GM19324 (cell line): ENCODE results near the gene AGFG2.

Experiments used
- ATAC-seq: cut with Tn5 transposase; IDR thresholded peaks from one replicate; pipeline ENCODE4 v1.9.1; 2021; ENCODE audit warnings: mild to moderate bottlenecking, moderate library complexity; ENCODE audit not compliant: unreplicated experiment, low FRiP score

AGFG2 gene

DNA sequence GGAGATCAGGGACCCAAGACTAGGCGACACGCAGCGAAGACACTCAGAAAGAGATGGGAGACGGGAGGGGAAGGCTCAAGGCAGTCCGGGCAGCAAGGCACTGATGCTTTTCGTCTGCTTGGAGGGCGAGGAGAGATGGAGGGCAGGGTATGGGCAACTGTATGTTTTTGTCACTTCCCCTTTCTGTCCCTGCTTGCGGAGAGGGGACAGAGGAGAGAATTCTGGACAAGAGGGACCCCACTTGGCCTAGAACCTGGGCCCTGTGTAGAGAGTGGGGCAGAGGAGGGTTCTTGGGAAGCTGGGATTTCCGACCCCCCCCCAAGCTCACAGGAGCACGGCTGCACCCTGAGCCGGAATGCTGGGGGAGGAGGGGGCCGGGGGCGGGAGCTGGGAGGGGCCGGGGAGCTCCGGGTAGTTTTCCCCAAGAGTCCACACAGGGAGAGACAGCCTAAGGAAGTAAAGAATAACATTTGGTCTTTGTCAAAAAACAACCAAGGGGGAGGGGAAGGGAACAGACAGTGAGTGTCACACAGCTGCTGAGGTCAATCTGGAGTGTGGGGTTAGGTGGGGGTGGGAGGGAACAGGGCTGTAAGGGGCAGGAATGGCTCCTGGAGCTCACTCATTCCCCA, 45.2 kb downstream of the AGFG2 start:
- no peak for ATAC-seq

DNA sequence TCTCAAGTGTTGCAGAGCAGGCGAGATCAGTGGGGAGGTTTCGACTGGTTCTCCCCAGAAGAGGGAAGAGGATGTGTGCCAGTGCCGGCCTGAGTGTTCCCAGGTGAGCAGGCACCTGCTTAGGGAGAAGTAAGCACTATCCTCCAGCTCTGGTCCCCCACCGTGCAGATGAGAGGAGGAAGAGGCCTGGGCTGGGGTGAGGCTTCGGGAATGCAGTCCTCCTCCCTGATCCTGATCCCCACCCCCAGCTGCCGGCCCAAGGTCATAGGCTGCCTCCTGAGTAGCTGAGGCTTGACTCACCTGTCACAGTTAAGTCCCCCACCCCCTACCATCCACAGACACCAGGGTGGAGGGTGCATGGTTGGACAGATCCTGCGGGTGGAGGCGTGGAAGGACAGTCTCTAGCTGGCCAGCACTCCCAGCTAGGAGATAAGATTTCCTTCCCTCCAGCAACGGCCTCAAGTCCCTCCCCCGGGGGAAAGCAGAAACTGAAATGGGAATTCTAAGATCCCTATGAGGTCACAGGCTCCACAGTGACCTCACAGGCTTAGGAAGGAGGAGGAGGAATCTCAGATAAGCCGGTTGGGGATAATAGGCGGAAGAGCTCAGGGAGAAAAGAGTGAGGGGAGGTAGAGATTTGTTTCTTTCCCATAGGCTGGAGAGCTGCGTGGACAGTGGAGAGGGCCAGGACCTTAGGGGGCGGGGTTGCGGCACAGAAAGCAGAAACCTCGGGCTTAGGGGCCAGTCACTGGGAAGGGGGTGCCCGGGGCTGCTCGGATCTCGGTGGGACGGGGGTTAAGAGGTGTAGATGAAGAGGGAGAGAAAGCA, 45.9 kb downstream of the AGFG2 start:
- no peak for ATAC-seq

DNA sequence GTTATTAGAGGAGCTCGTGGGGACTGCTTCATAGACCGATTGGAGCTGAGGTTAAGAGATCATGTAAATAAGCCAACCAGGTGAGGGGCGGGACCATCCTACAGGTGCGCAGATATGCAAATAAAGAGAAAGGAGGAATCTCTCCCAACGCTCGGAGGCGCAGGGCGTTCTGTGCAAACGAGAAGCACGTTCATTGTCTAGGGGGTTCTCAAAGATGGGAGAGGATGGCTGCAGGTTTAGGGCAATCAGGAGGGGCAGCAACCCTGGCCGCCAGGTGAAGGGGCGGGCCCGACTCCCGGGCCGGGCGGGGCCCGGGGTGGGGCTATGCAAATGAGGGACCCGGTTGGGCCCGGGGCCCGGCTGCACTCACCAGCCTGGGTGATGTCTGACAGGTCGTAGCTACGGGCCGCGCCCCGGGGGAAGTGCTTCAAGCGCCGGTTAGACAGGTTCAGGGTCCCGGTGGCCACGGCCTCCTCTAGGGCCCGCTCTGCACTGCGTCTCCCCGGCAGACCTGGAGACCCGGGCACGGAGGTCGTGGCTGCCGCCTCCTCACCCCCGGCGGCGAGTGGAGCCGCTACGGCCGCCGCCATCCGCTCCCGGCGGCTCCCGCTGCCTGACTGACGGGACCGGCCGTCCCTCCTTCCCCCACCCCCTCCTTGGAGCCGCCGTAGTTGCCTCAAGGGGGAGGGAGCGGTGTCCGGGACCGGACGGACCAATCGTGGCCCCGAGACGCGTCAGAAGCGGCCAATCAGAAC, 46.7 kb downstream of the AGFG2 start, which contains the start of gene LRCH4:
LRCH4 (minus strand) TSS at position 619 of the 755 bp plus-strand sequence; CDS start at position 590, 29 bp downstream.
- ATAC-seq, result peak; percentile 29

DNA sequence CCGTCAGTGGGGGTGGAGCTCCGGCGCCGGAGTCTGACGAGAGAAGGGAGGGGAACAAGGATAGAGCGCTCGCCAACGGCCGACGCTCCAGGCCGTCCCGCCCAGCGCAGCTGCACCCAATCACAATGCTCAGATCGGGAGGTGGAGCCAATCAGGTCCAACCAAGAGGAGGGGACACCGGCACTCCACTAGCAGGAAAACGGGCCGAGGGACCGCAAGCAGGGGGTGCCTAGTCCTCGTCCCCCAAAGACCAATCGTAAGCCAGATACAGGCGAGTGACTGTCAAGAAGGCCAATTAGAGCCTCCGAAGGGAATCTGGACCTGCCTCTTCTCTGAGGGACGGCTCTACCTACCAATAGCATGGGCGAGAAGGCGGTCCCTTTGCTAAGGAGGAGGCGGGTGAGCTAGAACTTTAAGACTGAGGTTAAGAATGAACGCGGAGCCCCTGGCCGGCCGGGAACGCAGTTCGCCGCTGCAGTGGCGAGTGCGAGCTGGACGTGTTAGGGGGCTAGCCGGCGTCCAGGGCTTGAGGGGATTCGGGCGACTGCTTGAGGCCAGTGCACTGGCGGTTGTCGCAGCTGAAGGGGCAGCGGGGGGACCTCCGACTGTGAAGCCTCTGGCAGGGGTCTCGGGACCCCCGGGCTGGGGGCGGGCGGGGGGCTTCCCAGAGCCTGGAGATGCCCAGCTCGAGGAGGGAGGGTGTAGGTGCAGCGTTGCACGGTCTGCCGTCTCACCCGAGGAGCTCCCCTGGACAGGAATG, 47.4 kb downstream of the AGFG2 start, which contains the start of gene FBXO24:
FBXO24 (plus strand) TSS at position 63 of the 760 bp plus-strand sequence; CDS start at position 361, 298 bp downstream.
- peak; percentile 92 for ATAC-seq

DNA sequence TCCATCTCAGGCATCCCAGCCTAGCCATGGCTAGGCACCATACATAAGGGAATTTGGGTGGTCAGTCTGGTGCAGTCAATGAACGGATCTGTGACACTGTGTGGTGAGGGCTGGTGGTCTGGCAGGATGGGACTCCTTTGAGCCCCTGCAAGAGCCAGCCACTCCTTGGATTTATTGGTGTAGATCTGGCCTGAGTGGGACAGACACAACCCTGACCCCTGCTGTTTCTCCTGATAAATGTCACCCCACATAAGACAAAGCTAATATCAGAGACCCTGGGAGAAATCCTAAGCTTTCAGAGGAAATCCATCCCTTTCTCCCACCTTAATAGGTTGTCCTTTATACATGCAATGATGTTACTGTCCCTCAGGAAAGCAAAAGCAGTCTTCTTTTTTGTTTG, 49.4 kb downstream of the AGFG2 start:
- no peak for ATAC-seq

DNA sequence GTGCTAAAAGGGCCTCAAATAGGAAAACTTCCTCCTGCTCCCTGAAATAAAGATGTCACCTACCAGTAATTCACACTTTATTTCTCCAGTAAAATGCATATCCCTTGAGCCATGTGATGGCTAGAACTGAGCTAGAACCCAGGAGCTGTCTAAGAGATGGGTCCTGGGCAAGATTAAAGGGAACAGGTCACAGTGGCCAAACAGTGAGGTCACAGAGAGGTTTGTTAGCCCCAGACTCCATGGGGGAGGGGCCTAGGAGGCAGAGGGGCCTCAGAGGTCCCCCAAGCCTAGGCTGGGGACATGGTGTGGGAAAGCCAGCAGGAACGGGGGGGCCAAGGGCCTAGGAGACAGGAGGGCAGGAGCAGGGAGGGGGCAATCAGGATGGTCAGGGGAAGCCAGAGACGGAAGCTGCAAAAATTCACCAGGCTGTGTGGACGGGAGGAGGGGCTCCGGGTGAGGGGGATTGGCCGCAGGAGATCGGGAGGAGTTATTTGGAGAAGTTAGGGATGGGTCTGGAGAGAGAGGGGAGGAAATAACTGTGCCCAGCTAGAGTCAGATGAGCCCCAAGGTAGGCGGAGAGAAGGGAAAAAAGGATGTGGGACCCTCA, 50.4 kb downstream of the AGFG2 start:
- no peak for ATAC-seq

DNA sequence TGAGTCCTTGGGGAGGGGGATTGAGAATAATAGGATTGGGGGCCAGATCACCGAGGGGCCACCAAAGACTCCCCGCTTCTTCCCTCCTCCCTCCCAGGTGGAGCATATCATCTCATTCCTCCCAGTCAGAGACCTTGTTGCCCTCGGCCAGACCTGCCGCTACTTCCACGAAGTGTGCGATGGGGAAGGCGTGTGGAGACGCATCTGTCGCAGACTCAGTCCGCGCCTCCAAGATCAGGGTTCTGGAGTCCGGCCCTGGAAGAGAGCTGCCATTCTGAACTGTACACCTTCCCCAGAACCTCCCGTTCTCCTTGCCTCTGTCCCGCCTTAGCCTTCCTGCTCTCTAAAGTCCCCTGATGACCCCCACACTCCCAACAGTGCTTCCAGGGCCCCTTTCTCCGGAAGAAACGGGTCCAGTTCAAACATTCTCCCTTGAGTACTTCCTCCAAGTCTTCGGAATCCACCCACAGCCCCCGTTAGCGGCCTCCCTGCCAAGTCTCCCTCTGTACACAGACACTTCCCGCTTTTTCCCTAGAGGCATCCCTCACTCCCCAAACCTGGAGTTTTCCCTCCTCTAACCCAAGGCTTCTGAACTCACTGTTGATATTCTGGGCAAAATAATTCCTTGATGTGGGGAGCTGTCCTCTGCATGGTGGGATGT, 51.2 kb downstream of the AGFG2 start:
- no peak for ATAC-seq

DNA sequence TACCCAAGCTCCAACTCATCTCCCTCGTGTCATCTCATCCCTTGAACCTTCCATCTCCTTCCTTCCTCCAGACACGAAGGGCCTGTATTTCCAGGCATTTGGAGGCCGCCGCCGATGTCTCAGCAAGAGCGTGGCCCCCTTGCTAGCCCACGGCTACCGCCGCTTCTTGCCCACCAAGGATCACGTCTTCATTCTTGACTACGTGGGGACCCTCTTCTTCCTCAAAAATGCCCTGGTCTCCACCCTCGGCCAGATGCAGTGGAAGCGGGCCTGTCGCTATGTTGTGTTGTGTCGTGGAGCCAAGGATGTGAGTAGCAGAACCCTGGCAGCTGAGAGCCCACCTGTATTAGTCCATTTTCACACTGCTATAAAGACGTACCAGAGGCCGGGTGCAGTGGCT, 52.6 kb downstream of the AGFG2 start:
- ATAC-seq, result no peak

DNA sequence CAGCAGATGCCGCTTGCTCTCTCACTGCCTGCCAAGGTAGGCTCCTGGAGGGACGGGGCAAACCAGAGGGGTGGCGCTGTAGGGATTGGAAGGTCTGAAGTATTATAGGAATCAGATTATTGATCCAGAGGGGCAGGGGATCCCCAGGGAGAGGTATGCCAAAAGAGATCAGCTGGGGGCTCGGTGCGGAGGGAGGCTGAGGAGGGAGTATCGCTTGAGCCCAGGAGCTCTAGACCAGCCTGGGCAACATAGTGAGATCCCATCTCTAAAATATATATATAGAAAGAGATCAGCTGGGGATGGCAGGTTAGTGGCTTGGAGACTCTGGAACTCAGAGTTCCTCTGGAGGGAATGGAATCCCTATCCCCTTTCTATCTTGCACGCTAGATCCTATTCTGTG, 56.2 kb downstream of the AGFG2 start:
- no peak for ATAC-seq

DNA sequence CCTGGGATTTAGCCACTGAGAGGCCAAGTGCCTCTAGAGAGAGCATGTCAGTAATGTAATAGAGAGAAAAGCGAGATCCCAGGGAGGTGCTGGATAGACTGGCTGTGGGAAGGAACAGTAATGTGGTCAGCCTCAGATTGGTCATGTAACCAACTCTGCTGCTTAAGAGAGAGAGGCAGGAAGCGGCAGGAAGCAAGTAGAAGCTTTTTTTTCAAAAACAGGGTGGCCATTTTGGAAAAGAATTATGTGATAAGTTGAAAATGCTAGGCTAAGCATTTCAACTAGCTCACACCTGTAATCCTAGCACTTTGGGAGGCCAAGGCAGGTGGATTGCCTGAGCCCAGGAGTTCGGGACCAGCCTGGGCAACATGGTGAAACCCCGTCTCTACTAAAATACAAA, 59.4 kb downstream of the AGFG2 start:
- ATAC-seq, result no peak

DNA sequence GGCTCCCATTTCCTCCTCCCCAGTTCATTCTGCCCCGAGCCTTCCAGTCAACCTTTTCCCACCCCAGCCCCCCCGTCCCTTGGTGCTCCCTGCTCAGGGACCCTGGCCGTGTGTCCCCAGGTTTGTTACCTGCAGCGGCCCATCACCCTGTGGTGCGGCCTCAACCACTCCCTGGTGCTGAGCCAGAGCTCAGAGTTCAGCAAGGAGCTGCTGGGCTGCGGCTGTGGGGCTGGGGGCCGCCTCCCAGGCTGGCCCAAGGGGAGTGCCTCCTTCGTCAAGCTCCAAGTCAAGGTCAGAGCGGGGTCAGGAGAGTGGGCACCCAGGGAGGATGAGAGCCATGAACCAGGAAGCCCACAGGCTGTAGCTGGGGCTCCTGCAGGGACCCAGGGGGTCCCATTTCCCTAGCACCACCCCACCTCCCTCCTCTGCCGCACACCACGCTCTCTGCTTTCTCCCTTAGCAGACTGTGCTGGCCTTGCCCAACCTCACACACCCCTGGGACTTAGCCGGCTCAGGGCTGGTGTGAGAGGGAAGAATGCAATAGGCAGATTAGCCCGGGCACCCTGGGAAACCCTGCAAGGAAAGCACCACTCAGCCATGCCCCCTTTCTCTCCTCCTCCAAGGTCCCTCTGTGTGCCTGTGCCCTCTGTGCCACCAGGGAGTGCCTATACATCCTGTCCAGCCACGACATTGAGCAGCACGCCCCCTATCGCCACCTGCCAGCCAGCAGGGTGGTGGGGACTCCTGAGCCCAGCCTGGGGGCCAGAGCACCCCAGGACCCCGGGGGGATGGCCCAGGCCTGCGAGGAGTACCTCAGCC, 61.1 kb downstream of the AGFG2 start:
- no peak for ATAC-seq

DNA sequence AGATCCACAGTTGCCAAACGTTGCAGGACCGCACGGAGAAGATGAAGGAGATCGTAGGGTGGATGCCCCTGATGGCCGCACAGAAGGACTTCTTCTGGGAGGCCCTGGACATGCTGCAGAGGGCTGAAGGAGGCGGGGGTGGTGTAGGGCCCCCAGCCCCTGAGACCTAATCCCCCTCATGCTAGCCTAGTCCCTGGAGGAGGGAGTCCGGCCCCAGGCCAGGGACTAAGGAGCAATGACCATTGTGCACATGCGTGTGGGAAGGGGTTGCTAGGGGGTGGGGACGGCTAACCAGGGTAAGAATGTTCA, 61.7 kb downstream of the AGFG2 start:
- ATAC-seq, result no peak

DNA sequence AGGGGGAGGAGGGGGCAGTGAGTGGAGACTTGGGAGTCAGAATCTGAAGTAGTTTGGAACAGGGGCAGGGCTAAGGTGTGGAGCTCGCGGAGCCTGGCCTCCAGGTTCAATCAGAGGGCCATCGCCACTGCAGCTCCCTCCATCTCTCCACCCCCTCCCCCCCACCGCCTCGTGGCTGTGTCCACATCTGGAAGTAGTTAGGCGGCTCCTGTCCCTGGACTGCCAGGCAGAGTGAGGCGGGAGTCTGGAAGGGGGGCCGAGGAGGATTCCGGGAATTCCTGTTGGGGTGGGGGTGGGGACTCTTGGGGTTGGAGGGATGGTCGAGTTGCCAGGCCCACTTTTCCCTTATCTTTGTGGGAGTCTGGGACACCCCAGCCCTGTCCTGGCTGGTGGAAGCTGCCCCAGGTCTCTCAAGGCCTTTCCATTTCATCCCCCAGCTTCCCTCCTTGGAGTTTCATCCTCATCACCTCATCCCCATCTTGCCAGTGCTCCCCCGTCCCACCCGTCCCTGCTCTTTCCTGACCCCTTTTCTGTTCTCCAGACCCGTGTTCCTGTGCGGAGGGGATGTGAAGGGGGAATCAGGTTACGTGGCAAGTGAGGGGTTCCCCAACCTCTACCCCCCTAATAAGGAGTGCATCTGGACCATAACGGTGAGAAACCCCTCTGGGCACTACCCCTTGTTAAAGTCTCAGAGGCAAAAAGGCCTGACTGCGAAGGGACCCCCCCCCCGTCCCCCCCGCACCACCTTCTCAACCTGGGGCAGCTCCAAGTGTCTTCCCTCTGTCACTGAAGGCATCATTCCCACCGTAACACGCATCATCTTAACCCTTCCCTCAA, 64.1 kb downstream of the AGFG2 start:
- no peak for ATAC-seq

DNA sequence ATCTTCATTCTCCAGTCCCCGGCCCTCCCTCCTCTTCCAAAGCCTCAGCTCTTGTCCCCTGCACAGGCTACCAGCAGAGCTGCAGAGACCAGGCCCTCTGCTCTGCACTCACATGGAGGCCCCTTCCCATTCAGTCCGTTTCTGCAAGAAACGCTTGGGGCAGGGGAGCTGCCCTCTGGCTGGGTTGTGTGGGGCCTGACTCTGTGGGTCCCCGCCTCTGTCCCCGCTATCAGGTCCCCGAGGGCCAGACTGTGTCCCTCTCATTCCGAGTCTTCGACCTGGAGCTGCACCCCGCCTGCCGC, 64.7 kb downstream of the AGFG2 start:
- ATAC-seq, result no peak

DNA sequence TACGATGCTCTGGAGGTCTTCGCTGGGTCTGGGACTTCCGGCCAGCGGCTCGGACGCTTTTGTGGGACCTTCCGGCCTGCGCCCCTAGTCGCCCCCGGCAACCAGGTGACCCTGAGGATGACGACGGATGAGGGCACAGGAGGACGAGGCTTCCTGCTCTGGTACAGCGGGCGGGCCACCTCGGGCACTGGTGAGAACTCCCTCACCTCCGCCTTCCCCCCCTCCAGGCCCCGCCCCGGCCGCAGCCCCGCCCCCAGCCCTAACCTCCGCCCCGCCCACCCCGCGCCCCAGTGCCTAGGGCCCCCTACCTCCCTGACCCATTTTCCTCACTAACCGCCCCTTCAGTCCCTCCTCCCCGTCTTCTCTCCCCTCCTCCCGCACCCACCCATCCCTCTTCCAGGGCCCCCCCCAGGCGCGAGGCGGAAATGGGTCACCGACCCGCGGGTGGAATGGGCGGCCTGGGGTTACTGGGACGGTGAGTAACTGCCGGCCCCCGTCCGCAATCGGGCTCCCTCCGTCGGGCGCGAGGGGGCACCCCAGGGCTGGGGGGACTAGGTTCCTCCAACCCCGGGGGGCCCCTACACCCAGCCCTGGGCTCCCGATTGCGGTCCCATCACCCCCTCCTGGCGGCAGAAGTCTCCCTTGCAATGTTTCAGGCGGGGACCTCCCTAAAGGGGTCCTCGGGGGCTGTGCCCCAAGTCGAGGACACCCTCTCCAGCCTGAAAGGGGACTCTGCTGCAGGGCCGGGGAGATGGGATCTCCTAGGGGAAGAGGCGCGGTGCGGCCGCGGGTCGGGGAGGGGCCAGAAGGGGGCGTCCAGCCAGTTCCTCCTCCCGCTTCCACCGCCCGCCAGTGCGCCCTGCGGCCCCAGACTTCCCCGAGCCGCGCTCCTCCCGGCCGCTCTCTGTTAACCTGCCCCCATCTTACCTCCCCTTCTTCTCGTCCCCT, 65.3 kb downstream of the AGFG2 start:
- no peak for ATAC-seq

DNA sequence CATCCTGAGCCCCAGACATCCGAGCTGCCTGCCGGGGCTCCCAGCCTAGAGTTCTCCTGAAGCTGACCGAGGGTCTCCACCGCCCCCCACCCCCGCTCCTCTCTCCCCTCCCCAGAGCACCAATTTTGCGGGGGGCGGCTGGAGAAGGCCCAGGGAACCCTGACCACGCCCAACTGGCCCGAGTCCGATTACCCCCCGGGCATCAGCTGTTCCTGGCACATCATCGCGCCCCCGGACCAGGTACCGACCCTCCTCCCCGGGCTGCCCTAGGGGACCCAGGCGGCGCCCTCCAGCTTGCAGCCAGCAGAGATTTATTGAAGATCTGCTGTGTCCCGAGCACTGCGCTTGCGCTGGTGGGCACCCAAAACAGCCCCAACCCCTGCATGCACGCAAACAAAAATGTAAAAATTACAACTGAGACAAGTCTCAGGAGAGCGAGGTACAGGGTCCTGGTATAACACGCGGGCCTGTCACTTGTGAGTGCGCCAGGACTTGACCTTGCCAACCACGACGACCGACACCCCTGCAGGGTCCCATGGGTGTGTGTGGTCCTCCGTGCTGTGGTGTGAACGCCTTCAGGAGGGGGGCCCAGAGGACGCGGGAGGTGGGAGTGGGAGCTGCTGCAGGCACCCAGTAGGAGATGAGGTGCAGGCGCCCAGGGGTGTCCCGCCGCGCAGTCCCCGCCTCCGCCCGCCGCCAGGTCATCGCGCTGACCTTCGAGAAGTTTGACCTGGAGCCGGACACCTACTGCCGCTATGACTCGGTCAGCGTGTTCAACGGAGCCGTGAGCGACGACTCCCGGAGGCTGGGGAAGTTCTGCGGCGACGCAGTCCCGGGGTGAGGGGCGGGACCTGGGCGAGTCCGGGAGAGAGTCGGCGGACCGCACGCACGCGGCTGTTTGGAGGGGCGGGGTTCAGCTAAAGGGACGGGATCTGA, 66.2 kb downstream of the AGFG2 start:
- no peak for ATAC-seq
